Activated CD8-positive, alpha-beta memory T cell treated with anti-CD3 and anti-CD28 coated beads, Interleukin-2, amount 50 U/mL, for 1 hour (primary cell): ENCODE results near the gene COL4A4.
"Not testable (repeated sequence)": the region's sequence is repeated elsewhere in the genome, so short reads cannot be mapped to it uniquely, and the experiment has no call there.

ENCODE experiments used
- DNase-seq: peaks from one replicate; pipeline ENCODE4 v3.0.0-alpha.2; 2020; ENCODE audit errors: extremely low read depth

Gene COL4A4

DNA sequence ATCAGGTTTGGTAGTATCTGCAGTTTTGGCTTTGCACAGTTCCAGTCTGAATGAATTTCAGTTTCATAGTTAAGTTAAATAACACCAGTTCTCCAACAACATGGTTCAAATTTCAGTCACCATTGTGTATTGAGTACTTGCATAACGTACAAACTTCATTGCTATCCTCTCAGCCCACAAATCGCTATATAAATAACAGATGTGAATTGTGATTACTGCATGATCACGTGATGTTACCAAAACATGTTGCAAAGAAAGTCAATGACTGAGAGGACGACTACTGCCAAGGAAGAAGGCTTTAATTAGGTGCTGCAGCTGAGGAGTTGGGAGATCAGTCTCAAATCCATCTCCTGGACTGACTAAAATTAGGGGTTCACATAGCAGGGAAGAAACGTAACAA is 48.2 kb downstream of the COL4A4 start:
- no peak for DNase-seq

DNA sequence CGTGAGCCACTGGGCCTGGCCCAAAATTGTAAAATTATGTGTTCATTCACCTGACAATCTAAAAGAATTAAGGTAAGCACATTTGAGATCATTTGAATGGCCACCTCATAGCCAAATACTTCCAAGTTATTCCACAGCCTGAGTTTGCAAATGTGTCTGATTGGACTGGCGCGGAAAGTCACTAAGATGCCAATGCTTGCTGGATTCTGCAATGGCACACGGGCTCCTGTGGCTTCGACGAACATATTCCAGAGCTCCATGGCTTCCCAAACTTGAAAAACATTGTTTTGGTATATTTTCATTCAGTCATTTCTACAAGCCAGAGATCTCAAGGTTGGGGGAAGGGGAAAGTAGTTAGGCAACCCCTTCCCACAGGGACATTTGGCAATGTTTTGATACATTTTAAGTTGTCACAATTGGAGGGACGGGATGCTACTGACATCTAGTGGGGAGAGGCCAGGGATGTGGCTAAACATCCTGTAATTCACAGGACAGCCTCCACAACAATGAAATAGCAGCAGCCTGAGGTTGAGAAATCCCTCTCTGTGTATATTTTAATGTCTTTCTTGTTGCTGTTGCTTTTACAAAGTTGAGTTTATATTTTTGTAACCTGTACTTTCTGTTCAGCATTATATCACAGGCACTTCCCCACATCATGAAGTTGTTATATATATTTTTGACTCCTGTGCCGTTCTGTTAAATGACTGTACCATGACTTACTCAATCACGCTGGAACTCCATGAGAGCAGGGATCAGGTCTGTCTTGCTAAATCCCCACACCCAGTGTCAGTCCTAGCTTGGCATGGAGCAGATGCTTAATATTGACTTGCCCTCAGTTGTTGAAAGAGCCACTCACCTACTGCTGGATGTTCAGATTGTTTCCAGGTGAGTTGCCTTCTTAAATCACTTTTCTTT is 56.9 kb downstream of the COL4A4 start:
- DNase-seq, result no peak

DNA sequence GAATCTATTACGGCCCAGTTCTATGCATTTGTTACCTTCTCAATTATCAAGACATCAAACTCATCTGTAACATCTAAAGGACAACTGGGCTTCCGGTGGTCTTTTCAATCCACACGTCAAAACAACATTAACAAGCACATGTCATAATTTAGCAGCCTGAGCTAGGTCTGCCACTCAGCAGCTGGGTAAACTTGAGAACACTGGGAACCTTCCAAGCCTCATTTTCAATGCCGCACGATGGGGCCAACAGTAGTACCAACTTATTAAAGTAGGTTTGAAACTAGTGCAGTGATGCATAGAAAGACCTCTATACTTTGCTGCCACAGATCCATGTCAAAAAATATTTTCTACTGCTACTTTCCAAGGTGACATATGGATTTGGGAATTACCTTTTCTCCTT is 60.4 kb downstream of the COL4A4 start:
- no peak for DNase-seq

GRCh38 chr2:227099340-227099739 is 64.7 kb downstream of the COL4A4 start:
- DNase-seq, result no peak

- DNase-seq, result no peak
Observed at GRCh38 chr2:227098162-227098515, 65.9 kb downstream of the COL4A4 start.

GRCh38 chr2:227097495-227098161 is 66.4 kb downstream of the COL4A4 start:
- no peak for DNase-seq

- no peak for DNase-seq
Observed at GRCh38 chr2:227095346-227095745, 68.7 kb downstream of the COL4A4 start.

GRCh38 chr2:227082286-227082685 is 81.7 kb downstream of the COL4A4 start:
- no peak for DNase-seq

- DNase-seq, result no peak
Observed at GRCh38 chr2:227079726-227080125, 84.3 kb downstream of the COL4A4 start.

GRCh38 chr2:227065065-227065464 is 98.9 kb downstream of the COL4A4 start:
- not testable (repeated sequence) for DNase-seq

GRCh38 chr2:227058888-227059399 is 105.1 kb downstream of the COL4A4 start:
- no peak for DNase-seq

DNA sequence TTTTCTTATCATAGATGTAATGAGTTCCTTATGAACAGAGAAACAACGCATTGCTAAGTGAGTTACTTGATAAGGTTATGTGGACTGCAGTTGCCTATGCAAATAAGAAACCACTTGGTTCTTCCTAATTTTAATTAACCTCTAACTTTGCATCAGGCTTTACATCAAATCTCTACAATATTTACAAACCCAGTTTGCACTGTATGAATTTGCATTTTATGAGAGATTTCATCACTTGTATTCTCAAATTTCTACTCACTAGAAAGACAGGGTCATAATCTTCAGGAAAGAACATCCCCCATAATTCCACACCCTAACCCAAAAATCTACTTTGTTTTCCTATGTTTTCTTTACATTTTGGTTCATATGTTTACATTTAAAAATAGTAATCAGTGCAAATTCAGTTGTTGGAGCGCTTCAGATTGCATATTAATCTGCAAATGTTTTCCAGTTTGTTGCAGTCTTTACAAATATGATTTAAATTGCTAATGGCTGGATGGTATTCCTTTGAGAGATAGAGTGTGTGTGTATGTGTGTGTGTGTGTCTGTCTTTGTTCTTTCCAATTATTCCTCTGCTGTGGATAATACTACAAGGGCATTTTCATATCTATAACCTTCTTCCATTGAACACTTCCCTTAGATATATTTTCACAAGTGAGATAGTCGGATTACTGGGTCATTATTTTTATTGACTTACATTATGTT is 106.1 kb downstream of the COL4A4 start:
- DNase-seq, result no peak

GRCh38 chr2:227057060-227057459 is 106.9 kb downstream of the COL4A4 start:
- no peak for DNase-seq

- no peak for DNase-seq
Observed at GRCh38 chr2:227054006-227054405, 110.0 kb downstream of the COL4A4 start.

DNA sequence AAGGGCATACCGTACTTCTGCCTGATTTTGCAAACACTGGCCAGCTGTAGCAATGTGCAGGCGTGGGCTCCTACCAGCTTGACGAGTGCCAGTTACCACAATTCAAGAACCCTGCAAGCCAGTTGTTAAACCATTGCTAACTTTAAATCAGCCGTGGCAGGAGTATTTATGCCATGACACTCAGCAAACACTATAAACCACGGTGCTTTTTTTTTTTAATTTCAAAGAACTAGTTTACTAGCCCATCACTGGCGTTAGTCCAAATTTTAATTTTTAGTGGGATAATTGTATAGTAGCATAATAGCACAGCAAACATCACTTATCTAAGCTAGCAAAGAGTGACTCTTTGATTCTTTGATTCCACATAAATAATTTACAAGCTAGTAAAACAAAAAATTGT is 111.1 kb downstream of the COL4A4 start:
- DNase-seq, result no peak

DNA sequence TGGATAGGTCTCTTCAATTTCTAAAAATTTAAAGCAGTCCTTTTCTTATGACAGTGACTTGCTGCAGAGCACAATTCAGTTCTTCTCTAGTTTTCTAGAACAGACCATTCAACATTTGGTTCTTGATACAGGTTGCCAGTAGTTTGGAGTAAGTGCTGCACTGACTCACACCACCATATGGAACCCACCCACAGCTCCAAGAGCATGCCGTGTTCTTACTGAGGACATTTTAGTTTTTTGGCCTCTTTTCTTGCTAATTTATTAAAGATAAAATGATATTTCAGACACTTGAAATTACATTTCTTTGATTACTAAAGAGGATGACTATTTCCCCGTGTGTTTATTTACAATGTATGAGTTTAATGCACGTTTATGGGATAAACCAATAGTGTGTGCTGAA is 120.0 kb downstream of the COL4A4 start:
- no peak for DNase-seq

- no peak for DNase-seq
Observed at GRCh38 chr2:227038550-227039189, 125.3 kb downstream of the COL4A4 start.

DNA sequence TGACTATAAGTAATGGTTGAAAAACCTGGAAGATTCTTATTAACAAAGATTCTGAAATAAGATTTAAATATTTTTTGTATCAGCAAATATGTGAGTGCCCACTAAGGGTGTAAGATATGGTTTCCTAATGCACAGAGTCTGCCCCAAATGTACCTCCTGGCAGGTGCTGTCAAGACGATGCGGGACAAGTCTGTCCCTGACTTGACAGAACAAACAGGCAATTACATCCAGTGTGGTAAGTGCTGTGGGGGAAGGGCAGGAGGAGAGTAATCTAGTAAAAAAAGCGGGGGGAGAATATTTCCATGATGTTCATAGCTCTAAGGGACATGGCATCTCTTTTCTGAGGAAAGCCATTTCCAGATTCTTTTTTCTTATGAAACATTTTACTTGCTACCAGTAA is 127.5 kb downstream of the COL4A4 start:
- no peak for DNase-seq

- no peak for DNase-seq
Observed at GRCh38 chr2:227035711-227036367, 128.2 kb downstream of the COL4A4 start.

DNA sequence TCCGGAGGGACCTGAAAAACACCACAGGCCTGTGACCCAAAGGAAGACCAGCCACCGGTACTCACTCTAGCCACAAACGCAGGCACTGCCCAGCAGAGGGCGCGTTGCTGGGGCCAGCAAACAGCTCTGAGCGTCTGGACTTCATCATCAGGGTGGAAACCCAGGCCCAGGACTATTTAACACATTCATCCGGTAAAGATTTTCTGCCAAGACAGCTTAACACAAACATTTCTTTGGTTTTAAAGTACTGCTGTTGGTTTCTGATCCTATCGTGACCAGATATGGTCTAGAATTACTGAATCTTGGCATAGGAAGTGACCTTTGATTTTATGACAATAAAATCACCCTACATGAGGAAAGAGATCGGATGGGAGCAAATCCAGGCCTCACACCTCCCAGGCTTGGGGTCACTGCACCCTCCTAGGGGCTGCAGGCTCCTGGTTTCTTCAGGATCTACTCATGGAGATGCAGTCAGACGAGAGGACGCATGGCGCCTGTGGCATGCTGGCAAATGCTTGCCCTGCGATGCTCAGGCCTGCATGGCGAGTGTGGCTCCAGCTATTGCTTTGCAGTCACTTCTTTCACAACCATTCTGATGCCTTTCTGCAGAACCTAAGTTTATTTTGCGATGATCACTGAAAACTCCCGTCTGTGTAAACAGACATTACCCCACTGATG is 130.4 kb downstream of the COL4A4 start:
- DNase-seq, result no peak

GRCh38 chr2:227031379-227031778 is 132.6 kb downstream of the COL4A4 start:
- no peak for DNase-seq
